CD14-positive monocyte (primary cell): Measurements from ENCODE around the gene SMYD3. TPM values are rescaled to one million over a fixed set of nuclear protein-coding genes. Genes with fewer than 3 reads are reported as not detected.

Source experiments
- DNase-seq, 3 donors: peaks; one replicate each; pipeline ENCODE4 v3.0.0-alpha.2; 2011 to 2022
- H2AFZ ChIP-seq: 2 replicates; pipeline ENCODE4 v1.6.0; 2012; ENCODE audit warnings: mild to moderate bottlenecking, low read depth, low read length, inconsistent platforms; ENCODE audit not compliant: insufficient read depth, poor library complexity, severe bottlenecking
- H3K27ac ChIP-seq, 2 donors: 1 replicate in 1 of 2; 2 replicates in 1 of 2; pipeline ENCODE4 v1.5.1; 2012 to 2013; ENCODE audit warnings: low read length in 2 of 2, control low read depth in 1 of 2, inconsistent platforms in 1 of 2, low read depth in 1 of 2, mild to moderate bottlenecking in 1 of 2
- H3K27me3 ChIP-seq, 2 donors: one replicate each; pipeline versions ENCODE4 v1.6.0 to v1.6.1; 2011 to 2013; ENCODE audit warnings: low read length in 2 of 2; ENCODE audit not compliant: control insufficient read depth in 2 of 2, insufficient read depth in 2 of 2
- H3K36me3 ChIP-seq, 2 donors: replicated peaks in 1 of 2; 1 replicate in 1 of 2; 2 replicates in 1 of 2; pipeline versions ENCODE4 v1.5.1 to v1.6.1; 2012 to 2013; ENCODE audit warnings: low read length in 2 of 2, control low read depth in 1 of 2, inconsistent platforms in 1 of 2, mild to moderate bottlenecking in 1 of 2; ENCODE audit not compliant: insufficient read depth in 2 of 2, control insufficient read depth in 1 of 2
- H3K4me1 ChIP-seq, 2 donors: 1 replicate in 1 of 2; 2 replicates in 1 of 2; pipeline versions ENCODE4 v1.5.1 to v1.6.1; 2012 to 2013; ENCODE audit warnings: low read length in 2 of 2, control low read depth in 1 of 2, inconsistent platforms in 1 of 2, mild to moderate bottlenecking in 1 of 2, moderate library complexity in 1 of 2; ENCODE audit not compliant: insufficient read depth in 2 of 2, control insufficient read depth in 1 of 2
- H3K4me2 ChIP-seq: replicated peaks from 2 replicates; pipeline ENCODE3; 2012; ENCODE audit warnings: low read length, moderate library complexity, mild to moderate bottlenecking; ENCODE audit not compliant: poor library complexity, severe bottlenecking; ENCODE audit errors: extremely low read depth
- H3K4me3 ChIP-seq, 3 experiments: fragments of 200-600 bp in 1 of 3; sonication (generic) in 1 of 3; replicated peaks in 1 of 3; 1 replicate in 2 of 3; 2 replicates in 1 of 3; pipeline ENCODE4 v1.5.1; 2011 to 2013; ENCODE audit warnings: low read length in 3 of 3, mild to moderate bottlenecking in 3 of 3, control low read depth in 2 of 3, low read depth in 2 of 3, inconsistent platforms in 1 of 3, moderate library complexity in 1 of 3
- H3K79me2 ChIP-seq: 2 replicates; pipeline ENCODE4 v1.6.0; 2012; ENCODE audit warnings: mild to moderate bottlenecking, control low read depth, inconsistent platforms, low read length, moderate library complexity; ENCODE audit not compliant: insufficient read depth
- H3K9ac ChIP-seq: 2 replicates; pipeline ENCODE4 v1.6.0; 2017; ENCODE audit warnings: low read length, mild to moderate bottlenecking; ENCODE audit not compliant: insufficient read depth, poor library complexity, severe bottlenecking
- H3K9me3 ChIP-seq, 2 donors: replicated peaks in 1 of 2; 1 replicate in 1 of 2; 2 replicates in 1 of 2; pipeline versions ENCODE4 v1.5.1 to v1.6.1; 2012 to 2013; ENCODE audit warnings: low read length in 2 of 2, control low read depth in 1 of 2; ENCODE audit not compliant: control insufficient read depth in 1 of 2, insufficient read depth in 1 of 2
- H4K20me1 ChIP-seq: 2 replicates; pipeline ENCODE4 v1.6.0; 2012; ENCODE audit warnings: mild to moderate bottlenecking, low read length, control low read depth, moderate library complexity; ENCODE audit not compliant: insufficient read depth
- H3K27ac Mint-ChIP-seq, 7 donors: one replicate each; pipeline ENCODE4 v1.8.0; 2020; ENCODE audit warnings: mild to moderate bottlenecking in 7 of 7, mixed read lengths in 7 of 7, moderate library complexity in 6 of 7, inconsistent platforms in 2 of 7
- H3K27me3 Mint-ChIP-seq, 3 donors: one replicate each; pipeline ENCODE4 v1.8.0; 2021 to 2022; ENCODE audit warnings: low read depth in 3 of 3, mild to moderate bottlenecking in 3 of 3, mixed read lengths in 3 of 3, moderate library complexity in 3 of 3, inconsistent platforms in 1 of 3
- H3K36me3 Mint-ChIP-seq, 2 donors: one replicate each; pipeline ENCODE4 v1.8.0; 2020; ENCODE audit warnings: mixed read lengths in 2 of 2, inconsistent platforms in 1 of 2, mild to moderate bottlenecking in 1 of 2
- H3K4me1 Mint-ChIP-seq: one replicate; pipeline ENCODE4 v1.8.0; 2020; ENCODE audit warnings: mild to moderate bottlenecking, mixed read lengths
- H3K4me3 Mint-ChIP-seq, 2 donors: one replicate each; pipeline ENCODE4 v1.8.0; 2020; ENCODE audit warnings: mild to moderate bottlenecking in 2 of 2, mixed read lengths in 2 of 2, moderate library complexity in 1 of 2
- H3K9me3 Mint-ChIP-seq, 7 donors: one replicate each; pipeline ENCODE4 v1.8.0; 2020 to 2022; ENCODE audit warnings: mixed read lengths in 7 of 7, mild to moderate bottlenecking in 6 of 7, moderate library complexity in 6 of 7, inconsistent platforms in 2 of 7
- WGBS: methylation state at CpG from one replicate; pipeline ENCODE4 v1.1.5; 2013; ENCODE audit warnings: missing lambda C conversion rate; ENCODE audit not compliant: insufficient coverage; 5-methylcytosine and 5-hydroxymethylcytosine counted together
- intact Hi-C, 2 donors: fragments of 100-400 bp; cut with micrococcal nuclease; formaldehyde crosslinking; loops; one replicate each; pipeline versions ENCODE4 v1.15.0 to v1.15.1; 2023
- polyA plus RNA-seq, 3 donors: library from polyadenylated mRNA; depleted of rRNA in 1 of 3; unstranded in 2 of 3; stranded (reverse) in 1 of 3; fragments of 300-500 nt in 2 of 3; fragments of >200 nt in 1 of 3; fragmentation: Illumina TruSeq in 2 of 3; gene quantifications; 1 replicate in 2 of 3; 2 replicates in 1 of 3; pipeline ENCODE4 v1.2.3, GENCODE V29; 2012 to 2021
- TF ChIP-seq, protein P1 (sequence below): fragments of 200-600 bp; IDR thresholded peaks from one replicate; pipeline ENCODE4 v1.8.0; 2022; ENCODE audit warnings: antibody characterized with exemption, mild to moderate bottlenecking

SMYD3 gene
- polyA plus RNA-seq, 3 donors, result 2.7 to 8.4 (median 4.0) TPM

DNA sequence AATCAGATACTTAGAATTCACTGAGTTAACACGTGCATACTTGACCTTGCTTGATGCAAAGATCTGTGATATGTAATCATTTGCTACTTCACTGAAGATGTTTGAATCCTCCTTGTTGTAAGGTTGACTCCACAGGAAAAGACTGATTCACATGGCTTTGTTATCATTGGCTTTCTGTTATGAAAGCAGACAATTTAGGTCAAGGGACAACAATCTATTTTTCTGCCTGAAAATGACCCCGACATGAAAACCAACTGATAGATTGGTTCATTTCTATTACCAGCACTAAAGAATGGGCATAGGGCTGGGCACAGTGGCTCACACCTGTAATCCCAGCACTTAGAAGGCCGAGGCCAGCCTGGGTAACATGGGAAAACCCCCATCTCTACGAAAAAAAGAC is 546.9 kb downstream of the SMYD3 start:
- Histone ChIP-seq H4K20me1 (no peaks in the 10 kb centered on the region), H3K4me2 (no peak overlapping the region), H3K79me2 (no peaks in the 10 kb centered on the region), H3K36me3 (no peaks in the 10 kb centered on the region), H3K27me3 (no peaks in the 10 kb centered on the region), H3K4me3 (no peak overlapping the region), H3K27ac (no peak overlapping the region), H3K9ac (no peak overlapping the region), H2AFZ (no peak overlapping the region), H3K9me3 (no peaks in the 10 kb centered on the region), H3K4me1 (no peaks in the 10 kb centered on the region)
- Mint-ChIP-seq H3K36me3 (no peaks in the 10 kb centered on the region), H3K4me1 (no peaks in the 10 kb centered on the region), H3K9me3 (no peaks in the 10 kb centered on the region), H3K27me3 (peaks cover 0 to 2% (median 2%) of the 10 kb centered on the region in 3 donors), H3K27ac (no peak overlapping the region), H3K4me3 (no peak overlapping the region)
- TF ChIP-seq, protein P1, sequence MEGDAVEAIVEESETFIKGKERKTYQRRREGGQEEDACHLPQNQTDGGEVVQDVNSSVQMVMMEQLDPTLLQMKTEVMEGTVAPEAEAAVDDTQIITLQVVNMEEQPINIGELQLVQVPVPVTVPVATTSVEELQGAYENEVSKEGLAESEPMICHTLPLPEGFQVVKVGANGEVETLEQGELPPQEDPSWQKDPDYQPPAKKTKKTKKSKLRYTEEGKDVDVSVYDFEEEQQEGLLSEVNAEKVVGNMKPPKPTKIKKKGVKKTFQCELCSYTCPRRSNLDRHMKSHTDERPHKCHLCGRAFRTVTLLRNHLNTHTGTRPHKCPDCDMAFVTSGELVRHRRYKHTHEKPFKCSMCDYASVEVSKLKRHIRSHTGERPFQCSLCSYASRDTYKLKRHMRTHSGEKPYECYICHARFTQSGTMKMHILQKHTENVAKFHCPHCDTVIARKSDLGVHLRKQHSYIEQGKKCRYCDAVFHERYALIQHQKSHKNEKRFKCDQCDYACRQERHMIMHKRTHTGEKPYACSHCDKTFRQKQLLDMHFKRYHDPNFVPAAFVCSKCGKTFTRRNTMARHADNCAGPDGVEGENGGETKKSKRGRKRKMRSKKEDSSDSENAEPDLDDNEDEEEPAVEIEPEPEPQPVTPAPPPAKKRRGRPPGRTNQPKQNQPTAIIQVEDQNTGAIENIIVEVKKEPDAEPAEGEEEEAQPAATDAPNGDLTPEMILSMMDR, result no peak
- intact Hi-C loops, result no loop called here
- no peak for DNase-seq
- no CpG with 5 or more reads among the region's 4 CpGs for WGBS

DNA sequence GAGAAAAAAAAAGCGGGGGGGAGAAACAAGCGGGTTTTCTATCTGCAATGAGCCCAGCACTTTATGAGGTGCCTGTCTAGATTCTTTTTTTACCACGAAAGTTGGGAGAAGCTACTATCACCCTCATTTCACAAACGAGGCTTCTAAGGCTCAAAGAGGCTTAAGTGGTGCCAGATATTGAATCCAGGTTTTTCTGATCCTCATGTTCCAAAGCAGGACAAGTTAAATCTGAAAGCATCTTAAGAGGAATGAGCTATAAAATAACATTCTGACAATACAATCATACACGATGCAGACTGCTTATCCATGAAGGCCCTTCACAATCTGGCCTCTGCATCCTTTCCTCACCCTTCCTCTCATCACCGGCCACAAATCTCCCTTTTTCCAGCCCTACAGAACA is 549.1 kb downstream of the SMYD3 start:
- no peaks in the 10 kb centered on the region for H3K36me3 ChIP-seq
- H3K9me3 ChIP-seq, result no peaks in the 10 kb centered on the region
- no peaks in the 10 kb centered on the region for H3K27me3 ChIP-seq
- no peak overlapping the region for H3K9ac ChIP-seq
- H2AFZ ChIP-seq, result no peak overlapping the region
- H3K79me2 ChIP-seq, result no peaks in the 10 kb centered on the region
- Mint-ChIP-seq H3K4me1 (peaks cover 15% of the 10 kb centered on the region), H3K27me3 (no peaks in the 10 kb centered on the region), H3K4me3 (no peak overlapping the region), H3K27ac (no peak overlapping the region), H3K36me3 (no peaks in the 10 kb centered on the region), H3K9me3 (no peaks in the 10 kb centered on the region)
- H3K4me3 ChIP-seq, result no peak overlapping the region
- H3K4me1 ChIP-seq, result peaks cover 6 to 8% of the 10 kb centered on the region in 2 donors
- H3K4me2 ChIP-seq, result no peak overlapping the region
- 54% methylated on average over 3 of the region's 6 CpGs for whole genome bisulfite sequencing
- no peak overlapping the region for H3K27ac ChIP-seq
- intact Hi-C loops, result no loop called here
- no peak for DNase-seq
- no peaks in the 10 kb centered on the region for H4K20me1 ChIP-seq
- TF ChIP-seq, protein P1, result no peak
